RKO (cell line): ENCODE results near the gene INS.

Experiments
- DNase-seq: peaks from one replicate; pipeline ENCODE4 v3.0.0-alpha.2; 2016; ENCODE audit warnings: low spot score

INS gene

DNA sequence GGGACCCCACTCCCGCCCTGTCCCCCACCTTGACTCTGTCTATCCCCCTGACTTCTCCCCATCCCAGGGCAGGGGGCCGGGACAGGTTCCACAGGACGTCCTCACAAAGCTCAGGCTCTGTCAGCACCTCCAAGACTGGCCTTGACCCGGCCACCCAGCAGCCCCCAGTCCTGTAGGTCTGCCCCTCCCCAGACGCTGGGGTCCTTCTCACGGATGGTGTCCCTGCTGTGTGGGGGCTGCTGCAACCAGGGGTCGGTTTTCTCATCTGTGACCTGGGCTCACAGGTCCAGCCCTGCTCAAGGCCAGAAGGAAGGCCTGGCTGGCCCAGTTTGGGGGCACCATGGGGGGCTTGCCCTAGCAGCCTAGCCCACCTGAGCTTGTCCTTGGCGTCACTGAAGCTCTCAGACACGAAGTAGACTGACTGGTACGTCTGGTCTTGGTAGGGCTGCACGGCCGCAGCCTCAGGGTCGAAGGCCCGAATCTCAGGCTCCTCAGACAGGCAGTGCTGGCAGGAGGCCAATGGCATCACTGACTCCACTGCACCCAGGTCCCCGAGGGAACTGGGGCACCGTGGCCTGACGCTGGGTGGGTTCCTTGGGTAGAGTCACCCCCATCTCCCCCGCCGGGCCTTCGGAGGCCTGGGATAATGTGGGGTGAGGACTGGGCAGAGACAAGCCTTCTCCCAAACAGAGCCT is 4.0 kb upstream of the INS start:
- DNase-seq = no peak

- DNase-seq = no peak
These were observed 3.1 kb upstream of the INS start for GRCh38 chr11:2164081-2164480.

GRCh38 chr11:2163428-2163978 is 2.5 kb upstream of the INS start:
- no peak for DNase-seq

DNA sequence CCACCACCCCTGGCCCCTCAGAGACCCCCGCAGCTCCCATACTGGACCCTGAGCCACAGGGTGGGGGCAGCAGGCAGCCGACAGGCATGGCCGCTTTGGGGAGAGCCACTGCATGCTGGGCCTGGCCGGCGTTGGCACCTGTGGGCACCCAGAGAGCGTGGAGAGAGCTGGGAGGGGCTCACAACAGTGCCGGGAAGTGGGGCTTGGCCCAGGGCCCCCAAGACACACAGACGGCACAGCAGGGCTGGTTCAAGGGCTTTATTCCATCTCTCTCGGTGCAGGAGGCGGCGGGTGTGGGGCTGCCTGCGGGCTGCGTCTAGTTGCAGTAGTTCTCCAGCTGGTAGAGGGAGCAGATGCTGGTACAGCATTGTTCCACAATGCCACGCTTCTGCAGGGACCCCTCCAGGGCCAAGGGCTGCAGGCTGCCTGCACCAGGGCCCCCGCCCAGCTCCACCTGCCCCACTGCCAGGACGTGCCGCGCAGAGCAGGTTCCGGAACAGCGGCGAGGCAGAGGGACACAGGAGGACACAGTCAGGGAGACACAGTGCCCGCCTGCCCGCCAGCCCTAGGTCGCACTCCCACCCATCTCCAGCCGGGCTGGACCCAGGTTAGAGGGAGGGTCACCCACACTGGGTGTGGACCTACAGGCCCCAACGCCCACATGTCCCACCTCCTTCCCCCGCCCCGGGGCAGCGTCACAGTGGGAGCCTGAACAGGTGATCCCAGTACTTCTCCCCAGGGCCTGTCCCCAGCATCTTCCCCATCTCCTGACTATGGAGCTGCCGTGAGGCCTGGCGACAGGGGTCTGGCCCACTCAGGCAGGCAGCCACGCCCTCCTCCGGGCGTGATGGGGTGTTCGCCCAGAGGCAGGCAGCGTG is 1.2 kb downstream of the INS start:
- no peak for DNase-seq

- DNase-seq = no peak
These were observed 2.0 kb downstream of the INS start for GRCh38 chr11:2158966-2159365.

GRCh38 chr11:2158296-2158737 is 2.7 kb downstream of the INS start:
- DNase-seq = no peak

DNA sequence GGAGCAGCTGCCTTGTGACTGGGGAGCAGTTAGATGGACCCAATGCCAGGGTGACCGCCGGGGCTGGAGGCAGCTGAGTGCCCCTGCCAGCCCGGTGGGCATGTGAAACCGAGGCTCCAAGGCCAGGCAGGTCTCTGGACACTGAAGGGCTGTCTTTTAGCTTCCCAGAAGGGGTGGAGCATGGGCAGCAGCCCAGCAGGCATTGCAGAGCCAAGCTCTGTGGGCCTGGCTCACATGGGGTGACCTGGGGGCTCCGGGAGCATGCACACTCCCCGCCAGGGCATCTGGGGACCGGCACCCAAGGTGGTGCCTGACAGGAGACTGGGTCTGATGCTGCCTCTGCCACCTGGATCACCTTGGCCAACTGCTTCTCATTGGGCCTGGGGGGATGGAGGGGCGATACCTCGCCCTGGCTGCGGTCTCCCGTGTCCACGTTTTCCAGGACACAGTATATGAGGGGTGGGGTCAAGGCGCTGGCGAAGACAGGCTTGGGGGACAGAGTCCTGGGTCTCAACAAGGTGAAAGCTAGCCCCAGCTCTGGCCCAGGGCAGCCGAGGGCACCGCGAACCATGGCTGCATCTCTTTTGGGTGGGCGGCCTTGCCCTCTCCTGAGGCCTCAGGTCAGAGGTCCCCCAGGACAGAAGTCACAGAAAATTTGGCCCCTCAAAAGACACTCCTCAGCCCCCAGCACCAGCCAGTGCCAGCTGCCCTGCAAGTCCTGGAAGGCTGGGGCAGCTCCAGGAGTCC is 3.5 kb downstream of the INS start:
- no peak for DNase-seq

- DNase-seq = peak; percentile 51
These were observed 4.4 kb downstream of the INS start for GRCh38 chr11:2156416-2157182.

- no peak for DNase-seq
These were observed 5.5 kb downstream of the INS start for GRCh38 chr11:2155511-2155910.

- DNase-seq = no peak
These were observed 6.1 kb downstream of the INS start for GRCh38 chr11:2154889-2155288.

DNA sequence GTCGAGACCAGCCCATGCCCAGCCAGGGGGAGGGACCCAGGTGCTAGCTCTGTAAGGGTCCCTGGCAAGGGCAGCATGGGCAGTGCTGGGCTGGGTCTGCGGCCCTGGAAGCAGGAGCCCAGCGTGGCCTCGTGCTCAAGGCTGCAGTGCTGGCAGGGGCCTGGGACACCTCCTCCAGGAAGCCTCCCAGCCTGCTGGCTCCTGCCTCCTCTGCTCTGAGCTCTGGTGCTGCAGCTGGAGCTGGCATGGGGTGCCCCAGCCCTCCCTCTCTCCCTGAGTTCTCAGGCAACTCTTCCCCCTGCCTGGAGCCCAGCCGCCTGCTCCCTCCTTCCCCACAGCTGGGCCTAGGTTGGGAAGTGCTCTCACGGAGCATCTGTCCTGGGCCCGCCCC is 6.8 kb downstream of the INS start:
- no peak for DNase-seq

GRCh38 chr11:2153581-2154194 is 7.3 kb downstream of the INS start:
- DNase-seq = no peak

DNA sequence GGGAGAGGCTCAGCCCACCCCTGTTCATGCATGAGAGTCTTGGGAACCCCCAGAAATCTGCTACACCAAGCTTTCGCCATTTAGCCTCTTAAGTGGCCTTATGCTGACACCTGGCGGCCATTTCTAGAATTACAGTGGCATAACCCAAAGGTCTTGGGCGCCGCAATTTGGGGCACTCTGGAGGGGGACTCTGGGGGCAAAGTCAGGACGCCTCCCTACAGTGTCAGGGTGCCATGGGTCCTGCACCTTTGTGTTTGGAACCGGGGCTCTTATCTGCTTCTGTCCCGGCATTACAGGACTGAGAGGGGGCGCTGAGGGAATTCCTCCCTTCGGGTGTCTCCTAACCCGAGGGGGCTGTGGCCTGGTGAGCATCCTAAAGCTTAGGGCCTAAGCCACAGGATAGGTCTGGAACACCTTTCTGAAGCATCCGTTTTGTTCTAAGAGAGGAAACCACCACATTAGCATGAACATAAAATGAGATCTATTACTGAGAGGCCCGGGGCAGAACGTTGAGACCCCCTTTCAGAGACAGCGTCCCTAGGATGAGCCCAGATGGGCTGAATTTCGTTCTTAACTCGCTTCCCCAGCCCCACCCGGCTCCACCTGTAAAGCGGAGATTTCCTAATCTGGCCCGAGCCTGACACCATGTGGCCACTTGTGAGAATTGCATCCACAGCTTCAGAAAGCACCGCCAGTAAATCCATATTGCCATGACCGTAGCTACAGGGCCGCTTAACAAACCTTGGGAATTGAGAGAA is 9.3 kb downstream of the INS start:
- DNase-seq = peak; percentile 73

DNA sequence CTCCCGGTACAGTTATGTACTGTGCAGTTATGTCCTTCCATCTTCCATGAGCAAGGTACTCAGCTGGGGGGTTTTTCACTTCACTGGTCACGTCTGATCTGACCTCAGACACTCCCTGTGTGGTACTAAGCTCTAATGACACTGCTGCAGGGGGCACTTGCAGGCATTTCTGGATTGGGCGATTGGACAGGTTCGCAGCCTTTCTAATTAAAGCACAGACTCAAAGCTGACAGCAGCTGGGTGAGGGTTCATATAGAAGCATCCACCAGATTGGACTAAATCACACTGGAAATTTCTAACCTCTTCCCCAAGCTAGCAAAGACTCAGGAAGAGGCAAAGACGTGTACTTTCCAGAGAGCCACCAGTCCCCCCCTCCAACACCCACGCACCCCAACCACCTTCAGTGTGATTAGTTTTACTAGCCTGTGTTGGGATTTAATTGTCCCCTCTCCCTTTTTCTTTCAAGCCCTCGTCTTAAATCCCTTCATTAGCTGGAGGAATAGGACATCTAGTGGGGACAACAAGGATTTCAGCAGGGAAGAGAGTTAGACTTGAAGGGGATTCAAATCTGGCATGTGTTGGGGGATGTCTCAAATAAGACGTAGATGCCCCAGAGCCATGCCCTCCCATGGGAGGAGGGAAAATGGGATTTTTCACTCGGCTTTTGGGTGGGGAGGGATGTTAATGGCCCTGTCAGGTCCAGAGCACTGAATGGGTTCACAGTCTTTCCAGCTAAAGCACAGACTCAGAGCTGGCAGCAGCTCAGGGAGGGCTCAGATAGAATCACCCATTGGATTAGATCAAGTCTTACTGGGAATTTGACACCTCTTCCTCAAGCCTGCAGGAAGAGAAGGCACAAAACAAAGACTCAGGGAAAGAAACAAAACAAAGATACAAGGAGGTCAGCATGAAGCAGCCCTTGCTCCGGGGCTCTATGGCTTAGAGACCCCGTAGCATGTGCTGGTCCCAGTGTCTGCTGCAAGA is 10.9 kb downstream of the INS start:
- DNase-seq = peak; percentile 48

GRCh38 chr11:2149460-2149859 is 11.5 kb downstream of the INS start:
- no peak for DNase-seq

DNA sequence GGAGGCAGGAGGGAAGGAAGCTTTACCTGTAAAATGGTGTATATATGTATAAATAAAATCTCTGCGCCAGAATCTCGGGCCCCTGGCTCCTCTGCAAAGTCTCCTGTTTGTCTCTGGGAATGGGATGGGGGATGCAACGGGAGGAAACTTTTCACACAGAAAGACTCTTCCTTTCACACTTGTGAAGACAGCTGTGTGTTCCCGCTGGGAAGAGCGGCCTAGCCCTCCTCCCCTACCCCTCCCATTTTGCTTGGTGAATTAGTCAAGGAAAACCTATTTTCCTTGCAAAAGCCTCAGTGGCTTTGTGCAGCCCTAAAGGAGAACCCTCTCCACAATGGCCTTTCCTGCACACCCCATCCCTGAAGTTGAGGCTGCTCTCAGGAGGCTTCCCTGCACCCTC is 12.4 kb downstream of the INS start:
- DNase-seq = no peak

DNA sequence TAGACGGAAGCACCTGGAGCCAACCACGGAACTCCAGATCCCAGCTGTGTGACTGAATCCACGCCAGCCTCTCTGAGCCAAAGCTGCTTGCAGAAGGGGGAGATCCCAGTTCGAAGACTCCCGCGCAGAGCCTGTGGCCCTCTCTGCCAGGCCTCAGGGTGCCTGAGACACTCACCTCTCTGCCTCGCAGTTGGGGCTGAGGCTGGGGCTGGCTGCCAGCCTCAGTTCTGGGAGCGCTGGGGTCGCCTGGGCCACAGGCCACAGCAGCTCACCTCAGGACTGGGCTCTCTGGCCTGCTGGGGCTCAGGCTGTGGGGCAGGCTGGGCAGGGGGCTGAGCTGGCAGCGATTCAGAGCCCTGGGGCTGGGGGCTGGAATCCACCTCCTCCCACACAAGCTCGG is 13.6 kb downstream of the INS start:
- no peak for DNase-seq

DNA sequence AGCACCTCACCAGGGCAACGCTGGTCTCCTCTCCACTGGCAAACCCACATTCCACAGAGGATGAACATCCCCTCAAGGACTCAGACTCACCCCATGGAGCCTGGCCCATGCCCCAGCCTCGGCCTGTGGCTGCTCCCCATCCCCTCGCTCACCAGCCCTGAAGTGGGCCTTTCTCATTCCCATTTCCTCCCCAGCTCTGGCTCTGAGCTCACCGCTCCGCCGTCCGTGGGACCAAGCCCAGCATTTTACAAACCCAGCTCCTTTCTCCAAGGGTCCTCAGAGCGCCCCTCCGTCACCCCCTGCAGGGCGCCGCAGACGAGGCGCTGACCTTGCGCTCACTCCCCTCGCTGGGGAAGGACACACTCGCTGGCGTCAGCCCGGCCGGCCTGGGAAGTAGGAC is 15.0 kb downstream of the INS start:
- DNase-seq = no peak

GRCh38 chr11:2144544-2145248 is 16.3 kb downstream of the INS start:
- no peak for DNase-seq
